ENCODE measurements around the gene WWC2.
"Not testable (repeated sequence)": the region's sequence is repeated elsewhere in the genome, so short reads cannot be mapped to it uniquely, and the experiment has no call there.

WWC2 gene

DNA sequence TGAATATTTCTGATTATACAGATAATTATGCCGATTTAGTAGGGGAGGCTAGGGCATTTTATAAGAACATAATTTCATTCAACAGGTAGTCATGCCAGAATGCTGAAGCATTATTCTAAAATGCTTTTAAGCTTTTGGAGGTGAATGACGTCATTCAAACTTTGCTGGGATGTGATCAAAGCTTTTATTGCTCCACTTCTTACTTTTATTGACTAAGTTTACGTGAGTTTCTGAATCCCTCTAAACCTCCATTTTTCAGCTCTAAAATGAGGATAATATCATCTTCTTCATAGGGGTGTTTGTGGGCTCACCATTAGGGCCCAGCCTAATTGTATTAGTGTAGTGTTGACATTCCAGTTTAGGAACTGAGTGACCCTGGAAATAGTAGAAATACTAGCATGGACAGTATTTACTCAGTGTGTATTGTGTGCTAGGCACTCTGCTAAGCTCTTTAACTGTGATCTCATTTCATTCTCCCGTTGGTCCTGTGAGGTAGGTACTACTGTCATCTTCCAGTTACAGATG, 3.0 kb downstream of the WWC2 start:
- no peak for DNase-seq

DNA sequence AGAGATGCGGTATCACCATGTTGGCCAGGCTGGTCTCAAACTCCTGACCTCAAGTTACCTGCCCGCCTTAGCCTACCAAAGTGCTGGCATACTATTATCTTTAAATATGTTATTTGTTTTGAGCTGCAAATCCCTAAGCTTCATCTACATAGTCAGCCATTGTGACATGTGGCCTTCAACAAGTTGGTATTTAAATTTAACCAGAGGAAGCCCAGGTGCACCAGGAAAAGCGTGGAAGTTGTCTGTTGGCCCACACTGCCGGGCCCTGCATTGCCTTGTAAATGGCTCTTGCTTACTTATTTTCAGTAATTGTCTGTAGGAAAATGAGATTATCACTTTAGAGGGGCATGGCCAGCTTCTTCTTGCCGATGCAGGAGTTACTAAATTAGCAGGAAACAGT, 6.0 kb downstream of the WWC2 start:
- DNase-seq: no peak

DNA sequence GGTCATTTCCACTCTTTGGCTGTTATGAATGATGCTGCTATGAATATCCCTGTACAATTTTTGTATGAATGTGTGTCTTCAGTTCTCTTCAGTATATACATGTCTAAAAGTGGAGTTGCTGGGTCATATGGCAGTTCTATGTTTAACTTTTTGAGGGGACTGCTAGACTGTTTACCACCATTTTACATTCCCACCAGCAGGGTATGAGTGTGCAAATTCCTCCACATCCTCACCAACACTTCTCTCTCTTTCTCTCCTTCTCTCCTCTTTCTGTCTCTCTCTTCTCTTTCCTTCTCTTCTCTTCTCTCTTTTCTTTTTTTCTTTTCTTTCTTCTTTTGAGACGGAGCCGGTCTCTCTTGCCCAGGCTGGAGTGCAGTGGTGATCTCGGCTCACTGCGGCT, 7.8 kb downstream of the WWC2 start:
- no peak for DNase-seq

- DNase-seq: no peak
Observed at GRCh38 chr4:183107891-183108459, 8.9 kb downstream of the WWC2 start.

- DNase-seq: no peak
Observed at GRCh38 chr4:183110244-183110643, 11.2 kb downstream of the WWC2 start.

DNA sequence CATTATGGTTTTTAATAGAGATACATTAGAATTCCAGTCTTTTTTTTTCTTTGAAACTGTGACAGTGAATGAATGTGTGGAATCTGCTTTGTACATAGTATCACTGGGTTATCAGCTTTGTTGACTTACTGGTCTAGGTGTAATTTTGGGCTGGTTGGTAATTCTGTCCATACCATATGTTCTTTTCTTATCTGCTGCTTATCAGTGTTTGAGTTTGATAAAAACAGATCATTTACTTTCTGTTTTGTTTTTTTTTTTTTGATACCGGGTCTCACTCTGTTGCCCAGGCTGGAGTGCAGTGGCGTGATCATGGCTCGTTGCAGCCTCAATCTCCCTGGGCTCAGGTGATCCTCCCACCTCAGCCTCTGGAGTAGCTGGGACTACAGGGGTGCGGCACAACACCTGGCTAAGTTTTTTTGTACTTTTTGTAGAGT, 12.4 kb downstream of the WWC2 start:
- no peak for DNase-seq

GRCh38 chr4:183118141-183118540, 19.1 kb downstream of the WWC2 start:
- DNase-seq: no peak

- DNase-seq: no peak
Observed at GRCh38 chr4:183118585-183118984, 19.5 kb downstream of the WWC2 start.

DNA sequence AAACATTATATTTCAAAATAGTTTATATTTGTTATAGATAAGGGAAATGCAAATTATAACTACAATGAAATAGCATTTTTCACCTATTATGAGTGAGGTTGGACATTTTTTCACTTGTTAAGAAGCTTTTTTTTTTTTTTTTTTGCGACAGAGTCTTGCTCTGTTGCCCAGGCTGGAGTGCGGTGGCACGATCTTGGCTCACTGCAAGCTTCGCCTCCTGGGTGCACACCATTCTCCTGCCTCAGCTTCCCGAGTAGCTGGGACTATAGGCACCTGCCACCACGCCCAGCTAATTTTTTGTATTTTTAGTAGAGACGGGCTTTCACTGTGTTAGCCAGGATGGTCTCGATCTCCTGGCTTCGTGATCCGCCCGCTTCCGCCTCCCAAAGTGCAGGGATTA, 22.6 kb downstream of the WWC2 start:
- not testable (repeated sequence) for DNase-seq

GRCh38 chr4:183124228-183124627, 25.2 kb downstream of the WWC2 start:
- DNase-seq: no peak

DNA sequence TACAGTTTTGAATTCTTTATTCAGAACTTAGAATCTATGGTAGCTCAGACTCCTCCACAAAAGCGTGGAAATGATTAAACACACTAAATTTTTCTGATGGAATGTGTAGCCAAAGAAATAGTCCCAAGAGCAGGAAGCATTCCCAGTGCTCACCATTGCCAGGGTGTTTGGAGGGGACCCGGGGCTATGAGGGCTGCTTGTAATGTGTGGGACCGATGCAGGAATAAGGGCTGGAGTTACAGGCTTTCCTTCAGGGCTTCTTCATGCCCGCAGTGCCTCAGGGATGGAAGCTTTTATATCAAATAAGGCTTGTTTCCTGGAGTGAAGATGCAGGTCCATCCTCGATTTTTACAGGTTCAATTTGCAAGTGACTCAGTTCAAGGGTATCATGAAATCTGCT, 25.8 kb downstream of the WWC2 start:
- no peak for DNase-seq

- no peak for DNase-seq
Observed at GRCh38 chr4:183129125-183129524, 30.1 kb downstream of the WWC2 start.

GRCh38 chr4:183129675-183130074, 30.6 kb downstream of the WWC2 start:
- DNase-seq: no peak

GRCh38 chr4:183130328-183131155, 31.5 kb downstream of the WWC2 start:
- no peak for DNase-seq

DNA sequence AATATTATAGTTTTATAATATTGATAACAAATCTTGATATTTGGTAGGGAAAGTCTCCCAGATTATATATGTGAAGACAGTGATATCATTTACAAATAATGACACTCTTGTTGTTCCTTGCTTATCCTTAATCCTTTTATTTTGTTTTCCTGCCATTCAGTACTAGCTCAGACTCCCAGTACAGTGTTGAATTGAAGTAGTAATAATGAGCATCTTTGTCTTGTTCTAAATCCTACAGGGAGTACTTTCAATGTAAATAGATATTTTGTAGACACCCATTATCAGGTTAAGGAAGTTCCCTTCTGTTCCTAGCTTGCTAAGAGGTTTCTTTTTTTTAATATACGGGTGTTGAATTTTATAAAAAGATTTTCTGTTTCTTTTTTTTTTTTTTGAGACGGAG, 33.0 kb downstream of the WWC2 start:
- no peak for DNase-seq

DNA sequence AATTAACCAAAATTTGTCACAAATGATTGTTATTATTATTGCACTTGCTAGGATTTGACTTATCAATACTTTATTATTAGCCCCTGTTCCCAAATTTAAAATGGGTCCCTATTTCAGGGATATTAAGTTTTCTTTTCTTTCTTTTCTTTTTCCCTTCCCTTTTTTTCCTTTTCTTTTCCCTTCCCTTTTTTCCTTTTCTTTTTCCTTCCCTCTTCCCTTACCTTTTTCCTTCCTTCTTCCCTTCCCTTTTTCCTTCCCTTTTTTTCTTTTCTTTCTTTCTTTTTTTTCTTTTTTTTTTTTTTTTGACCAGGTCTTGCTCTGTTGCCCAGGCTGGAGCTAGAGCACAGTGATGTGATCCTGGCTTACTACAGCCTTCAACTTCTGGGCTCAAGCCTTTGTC, 33.8 kb downstream of the WWC2 start:
- DNase-seq: no peak

DNA sequence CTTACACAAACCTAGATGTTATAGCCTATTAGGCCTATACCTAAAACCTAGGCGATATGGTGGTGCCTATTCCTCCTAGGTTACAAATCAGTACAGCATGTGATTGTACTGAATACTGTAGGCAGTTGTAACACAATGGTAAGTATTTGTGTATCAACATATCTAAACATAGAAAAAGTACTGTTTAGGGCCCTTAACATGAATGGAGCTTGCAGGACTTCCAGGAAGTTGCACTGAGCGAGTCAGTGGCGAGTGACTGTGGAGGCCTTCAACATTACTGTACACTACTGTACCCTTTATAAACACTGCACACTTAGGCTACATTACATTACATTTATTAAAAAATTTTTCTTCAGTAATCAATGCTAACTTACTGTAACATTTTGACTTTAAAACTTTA, 37.8 kb downstream of the WWC2 start:
- no peak for DNase-seq

DNA sequence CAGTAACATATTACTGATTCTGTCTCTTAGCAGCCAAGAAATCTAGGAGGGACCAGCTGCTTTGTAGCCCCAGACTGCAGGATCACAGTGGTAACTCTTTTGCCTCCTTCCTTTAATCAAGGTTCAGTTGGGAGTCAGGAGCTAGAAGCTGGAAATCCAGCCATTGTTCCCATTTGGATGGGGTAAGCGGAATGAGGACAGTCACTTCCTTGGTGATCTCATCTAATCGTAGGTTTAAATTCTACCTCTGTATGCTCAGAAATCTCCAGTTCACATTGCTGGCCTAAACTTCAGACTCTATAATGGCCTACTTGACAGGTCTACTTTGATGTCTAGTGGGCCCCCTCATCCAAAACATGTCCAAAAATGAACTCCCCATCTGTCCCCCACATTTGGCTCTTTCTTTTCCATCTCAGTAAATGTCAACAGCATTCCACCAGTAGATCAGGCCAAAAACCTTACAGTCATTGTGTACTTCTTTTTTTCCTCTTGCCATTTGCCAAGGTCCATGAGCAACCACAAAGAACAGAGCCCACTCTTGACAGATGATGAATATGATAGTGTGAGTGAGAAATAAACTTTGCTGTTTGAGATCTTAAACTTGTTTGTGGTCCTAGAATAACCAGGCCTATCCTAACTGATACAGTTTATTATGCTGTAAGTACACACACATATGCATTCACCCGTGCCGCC, 40.1 kb downstream of the WWC2 start:
- DNase-seq: no peak

DNA sequence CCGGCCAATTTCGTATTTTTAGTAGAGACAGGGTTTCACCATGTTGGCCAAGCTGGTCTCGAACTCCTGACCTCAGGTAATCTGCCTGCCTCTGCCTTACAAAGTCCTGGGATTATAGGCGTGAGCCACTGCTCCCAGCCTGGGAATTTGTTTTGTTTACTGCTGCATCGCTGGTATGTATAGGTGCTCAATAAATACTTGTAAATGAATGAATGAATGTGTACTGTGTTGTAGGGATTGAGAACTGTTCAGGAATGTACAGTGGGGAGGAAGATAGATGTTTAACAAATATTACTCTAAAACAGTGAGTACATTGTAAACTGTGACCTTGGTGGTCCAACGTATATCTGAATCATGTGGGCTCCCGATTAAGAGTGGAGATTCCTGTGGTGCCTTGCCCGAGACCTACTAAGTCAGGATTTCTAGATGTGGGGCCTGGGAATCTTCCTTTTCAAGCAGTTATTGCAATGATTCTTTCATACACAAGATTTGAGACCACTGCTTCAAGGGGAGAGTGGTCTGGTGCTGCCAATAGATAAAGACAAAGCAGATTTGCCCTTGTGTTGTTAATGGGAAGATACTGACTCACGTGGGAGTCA, 41.0 kb downstream of the WWC2 start:
- no peak for DNase-seq

- no peak for DNase-seq
Observed at GRCh38 chr4:183140911-183141320, 41.9 kb downstream of the WWC2 start.

GRCh38 chr4:183141997-183142396, 42.9 kb downstream of the WWC2 start:
- no peak for DNase-seq

DNA sequence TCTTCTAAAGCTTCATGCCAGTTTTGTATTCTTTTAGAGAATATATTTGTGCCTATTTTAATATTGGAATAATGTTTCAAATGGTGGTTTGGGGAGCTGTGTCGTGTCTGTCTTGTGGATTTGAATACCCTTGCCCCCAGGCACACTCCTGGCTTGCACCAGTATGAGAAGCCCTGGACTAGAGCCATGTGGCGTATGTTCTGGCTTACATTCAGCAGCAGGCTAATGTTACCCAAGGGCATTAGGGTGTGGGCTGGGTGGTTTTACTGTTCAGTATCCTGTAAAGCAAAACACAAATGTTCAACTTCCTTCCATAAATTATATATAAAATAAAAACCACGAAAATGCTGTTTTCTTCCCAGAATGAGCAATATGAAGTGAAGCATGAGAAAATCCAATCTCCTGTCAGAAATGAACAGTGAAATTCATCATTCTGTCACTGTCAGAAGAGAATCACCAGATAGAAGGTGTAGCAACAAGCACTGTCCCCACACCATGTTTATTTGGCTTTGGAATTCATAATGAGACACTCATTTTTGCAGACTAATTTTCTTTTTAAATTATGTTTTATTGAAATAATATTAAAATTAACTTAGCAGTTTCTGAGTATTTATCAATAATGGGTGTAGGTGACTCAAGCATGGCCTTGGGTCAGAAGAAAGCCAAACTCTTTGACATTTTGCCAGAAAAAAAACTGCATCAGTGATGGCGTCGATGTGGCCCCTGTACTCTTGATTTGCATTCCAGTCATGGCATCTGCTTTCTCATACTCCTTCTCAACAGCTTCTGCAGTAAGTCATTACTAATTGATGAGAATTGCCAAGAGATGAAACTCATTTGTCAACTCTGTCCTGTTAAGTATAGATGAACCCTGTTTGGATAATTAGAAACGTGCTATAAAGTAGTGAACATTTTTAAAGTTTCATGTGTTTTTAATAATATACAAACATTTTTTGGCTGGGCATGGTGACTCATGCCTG, 43.8 kb downstream of the WWC2 start:
- DNase-seq: no peak
